ENCODE data around the gene NCR1.
"Not testable (repeated sequence)": the region's sequence is repeated elsewhere in the genome, so short reads cannot be mapped to it uniquely, and the experiment has no call there.

The NCR1 gene

DNA sequence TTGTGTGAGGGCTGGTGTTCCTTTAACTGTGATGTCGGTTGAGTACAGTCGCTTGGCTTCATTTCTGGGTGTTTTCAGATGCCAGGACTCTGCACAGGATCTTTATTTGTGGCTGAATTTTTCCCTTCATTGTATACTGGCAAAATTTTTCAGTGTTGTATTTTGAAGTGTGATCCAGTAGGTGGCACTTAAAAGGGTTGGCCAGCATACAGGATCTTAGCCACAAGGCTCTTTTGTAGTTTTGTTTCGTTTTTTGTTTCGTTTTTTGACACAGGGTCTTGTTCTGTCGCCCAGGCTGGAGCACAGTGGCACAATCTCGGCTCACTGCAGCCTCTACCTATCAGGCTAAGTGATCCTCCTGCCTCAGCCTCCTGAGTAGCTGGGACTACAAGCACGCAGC lies 23.2 kb upstream of the NCR1 start:
- H3K27ac ChIP-seq: no peak overlapping the region
- no peak for TF ChIP-seq ZFX (IDR thresholded peaks at IDR 0.05)
- TF ChIP-seq CTCF (conservative IDR thresholded peaks at IDR 0.05): no peak; the same call in 1 of the 2 replicates

DNA sequence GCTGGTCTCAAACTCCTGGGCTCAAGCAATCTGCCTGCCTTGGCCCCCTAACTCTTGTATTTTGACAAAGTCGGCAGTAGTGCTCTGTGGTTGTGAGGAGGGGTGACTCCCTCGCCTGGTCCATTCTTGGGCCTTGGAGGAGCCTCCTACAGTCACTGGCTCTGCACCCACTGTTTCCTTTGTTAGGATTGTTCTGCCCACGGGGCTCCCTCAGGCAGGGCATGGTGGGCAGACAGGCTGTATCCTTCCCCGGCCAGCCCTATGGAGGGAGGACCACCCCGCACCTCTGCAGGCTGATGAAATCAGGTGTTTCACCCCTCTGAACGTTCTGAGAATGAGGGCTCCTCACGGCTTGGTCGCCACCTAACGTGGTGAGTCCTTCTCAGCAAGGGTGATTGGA lies 22.7 kb upstream of the NCR1 start:
- no peak overlapping the region for H3K27ac ChIP-seq

GRCh38 chr19:54888239-54888638 lies 17.7 kb upstream of the NCR1 start:
- TF ChIP-seq ZFX (IDR thresholded peaks at IDR 0.05) (no peak), CTCF (conservative IDR thresholded peaks at IDR 0.05) (no peak)
- H3K27ac ChIP-seq: no peak overlapping the region

More for the DNA sequence above, 22.7 kb upstream of the NCR1 start:
- TF ChIP-seq ZFX (IDR thresholded peaks at IDR 0.05): no peak
- TF ChIP-seq CTCF (conservative IDR thresholded peaks at IDR 0.05): no peak

- TF ChIP-seq CTCF (conservative IDR thresholded peaks at IDR 0.05): no peak
- TF ChIP-seq ZFX (IDR thresholded peaks at IDR 0.05): no peak
- no peak overlapping the region for H3K27ac ChIP-seq
Measured at GRCh38 chr19:54889566-54889965, 16.4 kb upstream of the NCR1 start.

DNA sequence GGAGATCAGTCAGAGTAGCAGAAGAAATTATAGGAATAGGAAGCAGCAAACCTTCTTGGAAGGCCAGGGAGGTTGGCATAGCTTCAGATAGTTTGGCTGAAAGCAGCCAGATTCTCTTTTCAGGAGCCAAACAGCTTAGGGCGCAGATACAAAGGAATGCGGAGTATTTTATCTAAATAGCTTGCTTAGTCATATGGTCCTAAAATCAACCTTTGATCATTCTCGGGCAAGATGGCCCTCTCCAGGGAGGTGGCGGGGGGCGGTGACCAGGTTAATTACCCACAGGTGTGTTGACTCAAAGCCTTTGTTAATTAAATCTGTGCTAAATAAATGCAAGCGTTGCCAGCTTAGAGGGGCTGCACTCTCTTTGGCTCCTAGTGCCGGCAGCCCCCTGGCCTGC lies 12.5 kb upstream of the NCR1 start:
- no peak for TF ChIP-seq CTCF (conservative IDR thresholded peaks at IDR 0.05)
- no peak for TF ChIP-seq ZFX (IDR thresholded peaks at IDR 0.05)
- no peak overlapping the region for H3K27ac ChIP-seq

- not testable (repeated sequence) for H3K27ac ChIP-seq
Measured at GRCh38 chr19:54894106-54894505, 11.8 kb upstream of the NCR1 start.

DNA sequence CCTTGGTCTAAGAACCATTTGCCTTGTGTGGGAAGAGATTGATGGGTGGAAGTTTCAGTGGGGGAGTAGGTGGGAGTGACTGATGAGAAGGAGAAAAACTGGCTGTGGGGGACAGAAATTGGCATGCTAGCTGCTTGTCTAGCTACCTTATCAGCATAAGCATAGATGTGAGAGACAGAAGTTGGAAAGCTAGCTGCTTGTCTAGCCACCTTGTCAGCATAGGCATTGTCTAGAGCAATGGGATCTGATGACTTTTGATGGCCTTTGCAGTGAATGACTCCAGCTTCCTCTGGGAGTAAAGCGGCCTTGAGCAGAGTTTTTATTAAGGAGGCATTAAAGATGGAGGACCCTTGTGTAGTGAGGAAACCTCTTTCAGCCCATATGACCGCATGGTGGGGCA lies 9.9 kb upstream of the NCR1 start:
- TF ChIP-seq ZFX (IDR thresholded peaks at IDR 0.05) (no peak), CTCF (conservative IDR thresholded peaks at IDR 0.05) (no peak)
- no peak overlapping the region for H3K27ac ChIP-seq

DNA sequence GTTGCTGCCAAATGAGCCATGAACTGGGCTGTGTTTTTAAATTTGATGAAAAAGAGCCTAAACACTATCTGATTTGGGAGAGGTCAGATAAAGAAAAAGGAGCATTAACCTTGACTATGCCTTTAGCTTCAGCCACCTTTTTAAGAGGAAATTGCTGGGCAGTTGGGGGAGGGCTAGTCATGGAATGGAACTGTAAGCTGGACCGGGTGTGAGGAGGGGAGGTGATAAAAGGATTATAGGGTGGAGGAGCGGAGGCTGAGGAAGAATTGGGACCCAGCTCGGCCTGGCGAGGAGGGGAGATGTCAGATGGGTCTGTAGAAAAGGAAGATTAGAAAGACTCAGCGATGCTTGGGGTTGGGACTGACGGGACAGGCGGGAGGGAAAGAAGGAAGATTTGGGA lies 7.3 kb upstream of the NCR1 start:
- H3K27ac ChIP-seq: not testable (repeated sequence)

DNA sequence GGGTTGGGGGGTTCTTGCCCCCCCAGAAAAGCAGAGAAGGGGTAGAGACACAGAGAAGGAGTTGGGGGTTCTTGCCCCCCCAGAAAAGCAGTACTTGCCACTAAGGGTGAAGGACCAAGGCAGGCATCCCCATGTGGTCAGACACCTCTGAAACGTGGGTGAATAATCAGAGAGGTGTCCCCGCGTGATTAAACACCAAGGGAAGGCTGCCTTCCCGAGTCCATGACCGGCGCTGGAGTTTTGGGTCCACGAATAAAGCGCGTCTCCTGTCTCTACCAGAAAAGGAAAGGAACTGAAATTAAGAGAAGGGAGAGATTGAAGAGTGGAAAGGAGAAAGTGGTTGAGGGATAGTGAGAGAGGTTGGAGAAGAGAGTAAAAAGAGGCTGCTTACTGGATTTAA lies 6.3 kb upstream of the NCR1 start:
- not testable (repeated sequence) for H3K27ac ChIP-seq

- H3K27ac ChIP-seq: not testable (repeated sequence)
Measured at GRCh38 chr19:54901153-54901552, 4.8 kb upstream of the NCR1 start.
